Activated CD4-positive, alpha-beta T cell treated with anti-CD3 and anti-CD28 coated beads, Interleukin-2, Interleukin-4, amounts not matched to agents 100 ng/mL and 50 ng/mL, durations not matched to agents 16 hours and 8 hours (primary cell): ENCODE data around the gene LCTL.
"Not testable (repeated sequence)": the region's sequence is repeated elsewhere in the genome, so short reads cannot be mapped to it uniquely, and the experiment has no call there.

Experiments used
- DNase-seq: peaks from one replicate; pipeline ENCODE4 v3.0.0-alpha.2; 2020; ENCODE audit warnings: low spot score

Gene LCTL

DNA sequence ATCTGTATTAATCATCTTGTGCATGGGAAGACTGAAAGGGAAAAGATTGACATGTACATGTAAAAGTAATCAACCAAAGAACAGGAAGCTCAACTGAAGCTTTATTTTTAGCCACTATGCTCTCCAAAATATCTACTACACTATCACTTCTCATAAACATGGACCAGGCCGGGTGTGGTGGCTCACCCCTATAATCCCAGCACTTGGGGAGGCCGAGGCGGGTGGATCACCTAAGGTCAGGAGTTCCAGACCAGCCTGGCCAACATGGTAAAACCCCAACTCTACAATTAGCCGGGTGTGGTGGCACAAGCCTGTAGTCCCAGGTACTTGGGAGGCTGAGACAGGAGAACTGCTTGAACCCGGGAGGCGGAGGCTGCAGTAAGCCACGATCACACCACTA is 65.5 kb downstream of the LCTL start:
- DNase-seq, result not testable (repeated sequence)

GRCh38 chr15:66498501-66499386 is 67.1 kb downstream of the LCTL start:
- DNase-seq, result peak; percentile 50
